Activated naive CD4-positive, alpha-beta T cell treated with anti-CD3 and anti-CD28 coated beads, Interleukin-2, amount 10 ng/mL, durations not matched to agents 7 days and 5 days (primary cell): ENCODE results near the gene SYNGR1.
"Not testable (repeated sequence)": the region's sequence is repeated elsewhere in the genome, so short reads cannot be mapped to it uniquely, and the experiment has no call there.

Experiments used
- CTCF ChIA-PET: fragments of 350-600 bp; sonication (Branson Sonifier 250); formaldehyde crosslinking; loops from one replicate; lab custom pipeline; 2021; ENCODE audit warnings: antibody characterized with exemption; lab: Charles Lee
- DNase-seq: peaks from one replicate; pipeline ENCODE4 v3.0.0-alpha.2; 2020
- H3K27ac Mint-ChIP-seq: one replicate; pipeline ENCODE4 v1.8.0; 2021; ENCODE audit warnings: mild to moderate bottlenecking, moderate library complexity, mixed read lengths
- H3K27me3 Mint-ChIP-seq: one replicate; pipeline ENCODE4 v1.8.0; 2021; ENCODE audit warnings: mild to moderate bottlenecking, mixed read lengths
- H3K36me3 Mint-ChIP-seq: one replicate; pipeline ENCODE4 v1.8.0; 2021; ENCODE audit warnings: mixed read lengths
- H3K4me1 Mint-ChIP-seq: one replicate; pipeline ENCODE4 v1.8.0; 2021; ENCODE audit warnings: mixed read lengths
- H3K4me3 Mint-ChIP-seq: one replicate; pipeline ENCODE4 v1.8.0; 2021; ENCODE audit warnings: mild to moderate bottlenecking, moderate library complexity, mixed read lengths
- H3K9me3 Mint-ChIP-seq: one replicate; pipeline ENCODE4 v1.8.0; 2021; ENCODE audit warnings: mixed read lengths

The SYNGR1 gene

GRCh38 chr22:39311592-39312400 is 38.0 kb upstream of the SYNGR1 start:
- DNase-seq = no peak
- Mint-ChIP-seq H3K9me3 (no peaks in the 10 kb centered on the region), H3K27me3 (no peaks in the 10 kb centered on the region), H3K4me3 (no peak overlapping the region), H3K4me1 (peaks cover 27% of the 10 kb centered on the region), H3K36me3 (peaks cover 51% of the 10 kb centered on the region), H3K27ac (peak overlapping the region; percentile 64)
- CTCF ChIA-PET = interaction anchor here (0.8 to 4.6 kb wide), 9 partner anchors 8 to 713 kb away, joined by 3 to 103 read pairs (median 4); partner anchors contain the start of gene RPL3

GRCh38 chr22:39312410-39312809 is 37.4 kb upstream of the SYNGR1 start:
- H3K4me1 Mint-ChIP-seq = peaks cover 33% of the 10 kb centered on the region
- H3K27ac Mint-ChIP-seq = no peak overlapping the region
- DNase-seq = no peak
- H3K36me3 Mint-ChIP-seq = peaks cover 57% of the 10 kb centered on the region
- no peak overlapping the region for H3K4me3 Mint-ChIP-seq
- no peaks in the 10 kb centered on the region for H3K27me3 Mint-ChIP-seq
- H3K9me3 Mint-ChIP-seq = no peaks in the 10 kb centered on the region
- CTCF ChIA-PET = interaction anchor here (4.6 kb wide), 1 partner anchor 142 kb away, joined by 103 read pairs; no protein-coding TSS in a partner anchor

- DNase-seq = no peak
- no peaks in the 10 kb centered on the region for H3K27me3 Mint-ChIP-seq
- CTCF ChIA-PET = interaction anchor here (0.7 to 7.6 kb wide), 3 partner anchors 97 to 144 kb away, joined by 3 to 103 read pairs (median 91); no protein-coding TSS in a partner anchor
- H3K27ac Mint-ChIP-seq = peak overlapping the region; percentile 68
- peaks cover 67% of the 10 kb centered on the region for H3K36me3 Mint-ChIP-seq
- H3K4me3 Mint-ChIP-seq = no peak overlapping the region
- H3K4me1 Mint-ChIP-seq = peaks cover 43% of the 10 kb centered on the region
- no peaks in the 10 kb centered on the region for H3K9me3 Mint-ChIP-seq
Observed at GRCh38 chr22:39313258-39314001, 36.4 kb upstream of the SYNGR1 start.

GRCh38 chr22:39314251-39314971 is 35.4 kb upstream of the SYNGR1 start:
- Mint-ChIP-seq H3K9me3 (no peaks in the 10 kb centered on the region), H3K4me3 (no peak overlapping the region), H3K27me3 (peaks cover under 1% of the 10 kb centered on the region), H3K36me3 (peaks cover 76% of the 10 kb centered on the region), H3K27ac (no peak overlapping the region), H3K4me1 (peaks cover 44% of the 10 kb centered on the region)
- CTCF ChIA-PET = interaction anchor here (0.7 to 7.6 kb wide), 3 partner anchors 98 to 341 kb away, joined by 3 to 91 read pairs (median 3); no protein-coding TSS in a partner anchor
- DNase-seq = no peak

- peak overlapping the region; percentile 24 for H3K27ac Mint-ChIP-seq
- no peak for DNase-seq
- peaks cover 44% of the 10 kb centered on the region for H3K4me1 Mint-ChIP-seq
- CTCF ChIA-PET = interaction anchor here (0.6 to 7.6 kb wide), 8 partner anchors 8 to 1021 kb away, joined by 3 to 91 read pairs (median 6); no protein-coding TSS in a partner anchor
- H3K27me3 Mint-ChIP-seq = peaks cover 4% of the 10 kb centered on the region
- H3K36me3 Mint-ChIP-seq = peaks cover 78% of the 10 kb centered on the region
- H3K9me3 Mint-ChIP-seq = no peaks in the 10 kb centered on the region
- no peak overlapping the region for H3K4me3 Mint-ChIP-seq
Observed at GRCh38 chr22:39315389-39315788, 34.4 kb upstream of the SYNGR1 start.

GRCh38 chr22:39316440-39317083 is 33.2 kb upstream of the SYNGR1 start:
- H3K4me1 Mint-ChIP-seq = peaks cover 51% of the 10 kb centered on the region
- peak overlapping the region; percentile 92 for H3K4me3 Mint-ChIP-seq
- peaks cover 71% of the 10 kb centered on the region for H3K36me3 Mint-ChIP-seq
- CTCF ChIA-PET = interaction anchor here (0.8 to 7.6 kb wide), 23 partner anchors 9 to 549 kb away, joined by 3 to 91 read pairs (median 5); partner anchors contain the start of gene TAB1
- DNase-seq = peak; percentile 85
- no peaks in the 10 kb centered on the region for H3K9me3 Mint-ChIP-seq
- H3K27ac Mint-ChIP-seq = peak overlapping the region; percentile 78
- H3K27me3 Mint-ChIP-seq = peaks cover 4% of the 10 kb centered on the region

GRCh38 chr22:39317084-39317774 is 32.6 kb upstream of the SYNGR1 start:
- H3K27ac Mint-ChIP-seq = peak overlapping the region; percentile 81
- no peaks in the 10 kb centered on the region for H3K9me3 Mint-ChIP-seq
- peaks cover 67% of the 10 kb centered on the region for H3K36me3 Mint-ChIP-seq
- CTCF ChIA-PET = interaction anchor here (0.8 to 7.6 kb wide), 22 partner anchors 8 to 549 kb away, joined by 3 to 91 read pairs (median 6); partner anchors contain the start of gene TAB1
- no peak for DNase-seq
- H3K4me1 Mint-ChIP-seq = peaks cover 51% of the 10 kb centered on the region
- peaks cover 4% of the 10 kb centered on the region for H3K27me3 Mint-ChIP-seq
- peak overlapping the region; percentile 92 for H3K4me3 Mint-ChIP-seq

- CTCF ChIA-PET = interaction anchor here (0.7 to 7.6 kb wide), 21 partner anchors 9 to 448 kb away, joined by 3 to 91 read pairs (median 7); partner anchors contain the start of genes ATF4 and CBX7
- Mint-ChIP-seq H3K4me3 (peak overlapping the region; percentile 92), H3K27ac (peak overlapping the region; percentile 98), H3K9me3 (no peaks in the 10 kb centered on the region), H3K27me3 (peaks cover 4% of the 10 kb centered on the region), H3K4me1 (peaks cover 51% of the 10 kb centered on the region), H3K36me3 (peaks cover 60% of the 10 kb centered on the region)
- no peak for DNase-seq
Observed at GRCh38 chr22:39317775-39318506, 31.9 kb upstream of the SYNGR1 start.

GRCh38 chr22:39318507-39319283 is 31.1 kb upstream of the SYNGR1 start:
- CTCF ChIA-PET = interaction anchor here (0.7 to 7.6 kb wide), 19 partner anchors 8 to 449 kb away, joined by 3 to 91 read pairs (median 4); partner anchors contain the start of genes ATF4 and CBX7
- peak; percentile 59 for DNase-seq
- Mint-ChIP-seq H3K27me3 (peaks cover 4% of the 10 kb centered on the region), H3K9me3 (no peaks in the 10 kb centered on the region), H3K4me1 (peaks cover 49% of the 10 kb centered on the region), H3K36me3 (peaks cover 54% of the 10 kb centered on the region), H3K27ac (peak overlapping the region; percentile 98), H3K4me3 (peak overlapping the region; percentile 92)

- DNase-seq = peak; percentile 96
- Mint-ChIP-seq H3K4me1 (peaks cover 49% of the 10 kb centered on the region), H3K9me3 (no peaks in the 10 kb centered on the region), H3K4me3 (peak within 1 kb of the TSS; percentile 92), H3K27ac (peak within 1 kb of the TSS; percentile 98), H3K27me3 (peaks cover 4% of the 10 kb centered on the region), H3K36me3 (peaks cover 49% of the 10 kb centered on the region)
- CTCF ChIA-PET = interaction anchor here (0.7 to 7.6 kb wide), 16 partner anchors 8 to 449 kb away, joined by 3 to 91 read pairs (median 4); partner anchors contain the start of genes ATF4 and CBX7
Observed at GRCh38 chr22:39319284-39320022, 30.3 kb upstream of the SYNGR1 start, which contains the start of gene RPL3. RPL3 (minus strand) TSS chr22:39319623; CDS start chr22:39319597, 26 bp downstream.

GRCh38 chr22:39320616-39321029 is 29.2 kb upstream of the SYNGR1 start:
- Mint-ChIP-seq H3K27ac (peak overlapping the region; percentile 98), H3K27me3 (peaks cover 13% of the 10 kb centered on the region), H3K36me3 (peaks cover 39% of the 10 kb centered on the region), H3K4me3 (peak overlapping the region; percentile 92), H3K4me1 (peaks cover 38% of the 10 kb centered on the region)
- H3K9me3 Mint-ChIP-seq, DNase-seq: not testable (repeated sequence)
- CTCF ChIA-PET = interaction anchor here (2.7 to 7.6 kb wide), 4 partner anchors 11 to 207 kb away, joined by 7 to 91 read pairs (median 20); partner anchors contain the start of gene CBX7
